ENCODE results near the gene BARHL2.

DNA sequence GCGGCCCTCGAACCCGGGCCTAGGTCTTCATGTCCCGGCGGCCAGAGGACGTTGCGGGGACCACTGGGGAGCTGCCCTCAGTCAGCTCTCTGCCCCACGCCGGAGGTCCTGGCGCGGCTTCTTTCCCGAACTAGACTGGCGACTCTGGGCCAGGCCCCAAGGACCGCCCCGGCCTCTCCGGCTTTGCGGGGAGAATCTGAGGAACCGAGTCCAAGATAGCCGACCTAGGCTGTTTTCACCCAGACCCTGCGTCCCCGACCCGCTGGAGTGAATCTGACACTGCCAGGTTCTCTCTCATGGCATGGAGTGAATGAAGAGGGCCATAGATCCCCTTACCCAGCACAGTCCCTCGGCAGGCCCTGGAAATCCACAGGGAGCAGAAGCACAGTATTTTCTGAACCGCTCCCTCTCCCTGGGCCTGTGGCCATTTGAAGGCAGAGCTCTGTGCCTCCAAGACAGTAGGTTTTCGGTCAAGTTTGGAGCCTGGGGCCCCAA, 9.9 kb upstream of the BARHL2 start:
- TF ChIP-seq, protein P1, sequence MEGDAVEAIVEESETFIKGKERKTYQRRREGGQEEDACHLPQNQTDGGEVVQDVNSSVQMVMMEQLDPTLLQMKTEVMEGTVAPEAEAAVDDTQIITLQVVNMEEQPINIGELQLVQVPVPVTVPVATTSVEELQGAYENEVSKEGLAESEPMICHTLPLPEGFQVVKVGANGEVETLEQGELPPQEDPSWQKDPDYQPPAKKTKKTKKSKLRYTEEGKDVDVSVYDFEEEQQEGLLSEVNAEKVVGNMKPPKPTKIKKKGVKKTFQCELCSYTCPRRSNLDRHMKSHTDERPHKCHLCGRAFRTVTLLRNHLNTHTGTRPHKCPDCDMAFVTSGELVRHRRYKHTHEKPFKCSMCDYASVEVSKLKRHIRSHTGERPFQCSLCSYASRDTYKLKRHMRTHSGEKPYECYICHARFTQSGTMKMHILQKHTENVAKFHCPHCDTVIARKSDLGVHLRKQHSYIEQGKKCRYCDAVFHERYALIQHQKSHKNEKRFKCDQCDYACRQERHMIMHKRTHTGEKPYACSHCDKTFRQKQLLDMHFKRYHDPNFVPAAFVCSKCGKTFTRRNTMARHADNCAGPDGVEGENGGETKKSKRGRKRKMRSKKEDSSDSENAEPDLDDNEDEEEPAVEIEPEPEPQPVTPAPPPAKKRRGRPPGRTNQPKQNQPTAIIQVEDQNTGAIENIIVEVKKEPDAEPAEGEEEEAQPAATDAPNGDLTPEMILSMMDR (IDR thresholded peaks at IDR 0.05): no peak
- no peak for TF ChIP-seq ZFX (IDR thresholded peaks at IDR 0.05; ENCODE audit: borderline replicate concordance)

All from 22Rv1 (cell line).